GM21381 (cell line): Measurements from ENCODE around the gene DHX34.
"Not testable (repeated sequence)": the region's sequence is repeated elsewhere in the genome, so short reads cannot be mapped to it uniquely, and the experiment has no call there.

Source experiments
- ATAC-seq: cut with Tn5 transposase; IDR thresholded peaks from one replicate; pipeline ENCODE4 v1.9.1; 2021; ENCODE audit warnings: mild to moderate bottlenecking, moderate library complexity; ENCODE audit not compliant: unreplicated experiment

DHX34 gene

DNA sequence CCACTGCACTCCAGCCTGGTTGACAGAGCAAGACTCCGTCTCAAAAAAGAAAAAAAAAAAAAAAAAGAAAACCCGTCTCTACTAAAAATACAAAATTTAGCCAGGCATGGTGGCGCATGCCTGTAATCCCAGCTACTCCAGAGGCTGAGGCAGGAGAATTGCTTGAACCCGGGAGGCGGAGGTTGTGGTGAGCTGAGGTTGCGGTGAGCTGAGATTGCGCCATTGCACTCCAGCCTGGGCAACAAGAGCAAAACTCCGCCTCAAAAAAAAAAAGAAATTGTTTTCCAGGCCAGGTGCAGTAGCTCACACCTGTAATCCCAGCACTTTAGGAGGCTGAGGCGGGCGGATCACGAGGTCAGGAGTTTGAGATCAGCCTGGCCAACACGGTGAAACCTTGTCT, 37.5 kb downstream of the DHX34 start:
- not testable (repeated sequence) for ATAC-seq

DNA sequence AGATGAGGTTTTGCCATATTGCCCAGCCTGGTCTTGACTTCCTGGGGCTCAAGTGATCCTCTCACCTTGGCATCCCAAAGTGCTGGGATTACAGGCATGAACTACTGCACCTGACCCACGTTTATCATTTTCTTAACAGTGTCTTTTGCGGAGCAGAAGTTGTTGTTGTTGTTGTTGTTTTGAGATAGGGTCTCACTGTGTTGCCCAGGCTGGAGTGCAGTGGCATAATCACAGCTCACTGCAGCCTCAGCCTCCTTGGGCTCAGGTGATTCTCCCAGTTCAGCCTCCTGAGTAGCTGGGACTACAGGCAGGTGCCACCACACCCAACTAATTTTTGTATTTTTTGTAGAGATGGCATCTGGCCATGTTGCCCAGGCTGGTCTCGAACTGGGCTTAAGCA, 38.5 kb downstream of the DHX34 start:
- not testable (repeated sequence) for ATAC-seq

DNA sequence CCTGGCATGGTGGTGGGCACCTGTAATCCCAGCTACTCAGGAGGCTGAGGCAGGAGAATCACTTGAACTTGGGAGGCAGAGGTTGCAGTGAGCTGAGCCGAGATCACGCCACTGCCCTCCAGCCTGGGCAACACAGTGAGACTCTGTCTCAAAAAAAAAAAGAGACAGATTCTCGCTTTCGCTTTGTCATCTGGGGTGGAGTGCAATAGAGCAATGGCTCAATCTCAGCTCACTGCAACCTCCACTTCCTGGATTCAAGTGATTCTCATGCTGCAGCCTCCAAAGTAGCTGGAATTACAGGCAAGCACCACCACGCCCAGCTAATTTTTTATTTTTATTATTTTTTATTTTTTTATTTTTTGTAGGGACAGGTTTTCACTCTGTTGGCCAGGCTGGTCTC, 39.6 kb downstream of the DHX34 start:
- not testable (repeated sequence) for ATAC-seq

DNA sequence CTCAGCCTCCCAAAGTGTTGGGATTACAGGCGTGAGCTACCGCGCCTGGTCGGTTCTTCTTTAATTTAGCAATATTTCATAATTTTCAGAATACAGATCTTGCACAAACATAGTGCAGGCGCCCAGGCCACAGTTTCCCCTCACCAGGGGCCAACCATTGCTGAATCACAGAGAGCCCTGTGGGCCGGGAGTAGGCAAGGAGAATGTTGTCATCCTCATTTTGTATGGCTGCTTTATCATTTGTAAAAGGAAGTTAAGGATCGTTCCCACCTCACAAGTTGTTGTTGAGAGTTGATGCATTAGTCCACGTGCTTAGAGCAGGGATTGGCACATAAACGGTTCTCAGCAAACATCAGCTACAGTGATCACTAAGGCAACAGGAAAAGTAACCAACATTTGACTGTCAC, 40.0 kb downstream of the DHX34 start:
- ATAC-seq, result no peak

DNA sequence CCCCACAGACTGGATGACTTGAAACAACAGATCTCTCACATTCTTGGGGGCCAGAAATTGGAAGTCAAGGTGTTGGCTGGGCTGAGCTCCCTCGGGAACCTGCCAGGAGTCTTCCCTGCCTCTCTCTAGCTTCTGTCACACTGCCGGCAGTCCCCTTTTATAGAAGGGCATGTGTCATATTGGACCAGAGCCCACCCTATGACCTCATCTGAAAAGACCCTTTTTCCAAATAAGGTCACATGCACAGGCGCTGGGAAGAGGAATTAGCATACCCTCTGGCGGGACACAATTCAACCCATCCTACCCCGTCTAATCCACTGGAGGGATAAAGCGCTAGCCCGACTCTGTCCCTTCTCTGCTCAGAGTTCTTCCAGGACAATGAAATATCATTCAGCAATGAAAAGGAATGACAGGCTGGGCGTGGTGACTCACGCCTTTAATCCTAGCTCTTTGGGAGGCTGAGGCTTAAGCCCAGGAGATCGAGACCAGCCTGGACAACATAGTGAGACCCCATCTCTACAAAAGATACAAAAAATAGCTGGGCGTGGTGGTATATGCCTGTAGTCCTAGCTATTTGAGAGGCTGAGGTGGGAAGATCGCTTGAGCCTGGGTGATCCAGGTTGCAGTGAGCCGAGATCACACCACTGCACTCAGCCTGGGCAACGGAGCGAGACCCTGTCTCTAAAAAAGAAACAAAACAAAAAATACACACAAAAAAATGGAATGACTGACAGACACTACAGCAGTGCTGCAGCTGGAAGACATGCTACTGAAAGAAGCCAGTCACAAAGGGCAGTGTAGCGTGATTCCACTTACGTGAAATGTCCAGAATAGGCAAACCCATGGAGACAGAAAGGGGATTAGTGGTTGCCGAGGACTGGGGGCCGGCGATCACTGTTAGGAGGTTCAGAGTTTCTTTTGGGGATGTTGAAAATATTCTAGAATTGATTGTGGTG, 41.7 kb downstream of the DHX34 start:
- no peak for ATAC-seq

DNA sequence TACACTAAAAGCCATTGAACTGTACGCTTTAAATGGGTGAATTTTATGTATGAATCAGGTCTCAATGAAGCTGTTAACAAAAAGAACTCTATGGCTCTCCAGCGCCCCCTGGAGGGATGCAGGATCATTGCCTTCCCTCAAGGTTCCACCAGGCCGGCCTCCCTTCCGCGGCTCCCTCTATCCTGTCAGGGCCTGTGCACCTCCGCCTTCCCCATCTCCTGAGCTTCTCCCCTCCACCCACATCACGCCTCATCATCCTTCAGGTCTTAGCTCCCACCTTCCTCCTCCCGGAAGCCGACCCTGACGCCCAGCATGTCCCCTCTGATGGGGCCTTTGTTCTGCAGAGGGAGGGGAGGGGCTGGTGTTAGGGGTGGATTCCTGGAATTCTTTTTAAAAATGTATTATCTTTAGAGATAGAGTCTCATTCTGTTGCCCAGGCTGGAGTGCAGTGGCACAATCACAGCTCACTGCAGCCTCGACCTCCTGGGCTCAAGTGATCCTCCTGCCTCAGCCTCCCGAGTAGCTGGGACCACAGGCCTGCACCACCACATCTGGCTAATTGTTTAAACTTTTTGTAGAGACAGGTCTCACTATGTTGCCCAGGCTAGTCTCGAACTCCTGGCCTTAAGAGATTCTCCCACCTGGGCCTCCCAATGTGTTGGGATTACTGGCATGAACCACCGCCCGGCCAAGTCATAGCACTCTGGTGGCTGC, 42.6 kb downstream of the DHX34 start:
- no peak for ATAC-seq

DNA sequence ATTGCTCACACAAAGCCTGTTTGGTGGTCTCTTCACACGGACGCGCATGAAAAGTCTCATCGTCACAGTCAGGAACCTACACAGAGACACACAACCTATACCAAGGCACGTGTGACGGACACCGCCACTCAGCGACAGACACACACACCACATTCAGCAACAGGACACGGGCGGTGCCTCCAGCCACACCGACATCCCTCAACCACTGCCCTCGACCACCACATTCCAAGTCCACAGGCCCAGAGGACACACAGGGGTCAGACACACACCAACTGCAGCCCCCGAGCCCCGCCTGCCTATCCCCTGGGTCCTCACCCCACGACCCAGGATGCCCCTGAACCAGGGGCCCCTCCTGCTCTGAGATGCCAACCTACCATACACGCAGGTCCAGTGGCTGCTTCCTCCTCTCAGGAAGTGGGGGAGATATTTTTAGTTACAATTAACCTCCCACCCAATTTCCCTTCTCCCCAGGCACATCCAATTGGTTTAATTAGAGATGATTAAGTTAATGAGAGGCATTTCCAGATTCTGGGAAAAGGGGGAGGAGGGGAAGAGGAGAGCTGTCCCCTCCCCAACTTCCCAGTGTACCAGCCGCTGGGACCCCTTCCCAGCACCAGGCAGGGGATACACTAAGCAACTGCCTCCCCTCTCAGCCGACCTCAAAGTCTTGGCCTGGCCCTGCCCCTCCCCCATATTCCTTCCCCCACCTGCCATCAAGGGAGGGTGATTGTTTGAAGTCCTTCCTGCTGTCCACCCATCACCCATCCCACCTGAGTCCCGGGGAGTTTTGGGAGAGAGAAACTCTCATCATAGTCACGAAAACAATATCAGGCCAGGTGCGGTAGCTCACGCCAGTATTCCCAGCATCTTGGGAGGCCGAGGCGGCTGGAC, 49.8 kb downstream of the DHX34 start:
- ATAC-seq, result no peak

GRCh38 chr19:47402504-47402903, 53.4 kb downstream of the DHX34 start:
- no peak for ATAC-seq

- ATAC-seq, result no peak
Measured at GRCh38 chr19:47404334-47405196, 55.5 kb downstream of the DHX34 start.

DNA sequence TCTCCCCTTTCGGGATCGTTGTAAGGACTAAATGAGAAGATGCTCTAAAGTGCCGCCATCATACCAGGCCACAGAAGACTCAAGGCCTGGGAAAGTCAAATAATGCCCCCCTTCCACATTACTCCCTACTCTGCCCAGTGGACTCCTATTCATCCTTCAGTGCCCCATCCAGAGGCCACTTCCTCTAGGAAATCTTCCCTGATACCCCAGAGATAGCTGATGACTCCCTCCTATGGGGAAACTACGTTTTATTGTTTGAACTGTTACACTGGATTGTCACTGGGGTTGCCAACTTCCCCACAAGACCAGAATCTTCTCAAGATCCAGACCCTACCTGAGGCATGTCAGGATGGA, 56.1 kb downstream of the DHX34 start:
- no peak for ATAC-seq

DNA sequence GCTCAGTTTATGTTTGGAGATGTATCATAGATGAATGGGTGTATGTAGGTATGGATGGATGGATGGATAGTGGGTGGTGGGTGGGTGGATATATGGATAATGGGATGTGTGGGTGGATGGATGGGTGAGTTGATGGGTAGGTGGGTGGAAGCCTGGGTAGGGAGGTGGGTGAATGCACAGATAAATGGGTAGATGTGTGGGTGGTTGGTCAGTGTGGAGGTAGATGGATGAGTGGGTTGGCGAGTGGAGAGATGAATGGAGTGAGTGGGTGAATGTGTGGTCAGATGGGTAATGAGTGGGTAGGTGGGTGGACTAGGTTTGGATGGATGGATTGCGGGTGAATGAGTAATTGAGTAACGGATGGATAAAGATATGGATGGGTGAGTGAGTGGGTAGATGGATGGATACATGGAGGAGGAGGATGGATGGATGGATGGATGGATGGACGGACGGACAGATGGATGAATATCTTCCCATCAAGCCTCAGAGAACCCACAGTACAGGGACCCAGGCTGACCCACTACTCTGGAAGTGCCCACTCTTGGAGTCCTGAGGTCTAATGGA, 56.8 kb downstream of the DHX34 start:
- ATAC-seq, result no peak

GRCh38 chr19:47406711-47407416, 57.7 kb downstream of the DHX34 start:
- no peak for ATAC-seq

GRCh38 chr19:47407417-47407774, 58.3 kb downstream of the DHX34 start:
- no peak for ATAC-seq

DNA sequence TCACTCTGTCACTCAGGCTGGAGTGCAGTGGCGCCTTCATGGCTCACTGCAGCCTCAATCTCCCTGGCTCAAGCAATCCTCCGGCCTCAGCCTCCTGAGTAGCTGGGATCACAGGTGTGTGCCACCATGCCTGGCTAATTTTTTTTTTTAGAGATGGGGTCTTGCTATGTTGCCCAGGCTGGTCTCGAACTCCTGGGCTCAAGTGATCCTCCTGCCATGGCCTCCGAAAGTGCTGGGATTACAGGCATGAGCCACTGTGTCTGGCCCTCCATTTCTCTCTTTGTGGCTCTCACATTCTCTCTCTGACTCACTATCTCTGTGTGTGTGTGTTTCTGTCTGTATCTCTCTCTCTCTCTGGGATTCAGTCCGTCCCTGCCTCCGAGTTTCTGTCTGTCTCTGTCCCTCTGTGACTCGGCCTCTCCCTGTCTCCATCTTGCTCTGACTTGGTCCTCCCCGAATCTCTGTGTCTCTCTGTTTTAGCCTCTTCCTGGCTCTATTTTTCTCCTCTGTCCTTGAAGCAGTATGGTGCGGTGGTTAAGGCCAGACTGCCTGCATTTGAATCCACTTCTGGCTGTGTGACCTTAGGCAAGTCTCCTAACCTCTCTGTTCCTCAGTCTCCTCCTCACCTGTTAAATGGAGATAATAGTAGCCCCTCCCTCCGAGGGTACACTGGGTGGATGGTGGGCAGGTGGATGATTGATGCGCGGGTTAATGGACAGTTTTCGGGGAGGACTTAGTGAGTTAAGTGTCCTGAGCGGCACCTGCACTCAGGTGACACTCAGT, 59.2 kb downstream of the DHX34 start:
- ATAC-seq, result no peak

- no peak for ATAC-seq
Measured at GRCh38 chr19:47411101-47411500, 62.0 kb downstream of the DHX34 start.

DNA sequence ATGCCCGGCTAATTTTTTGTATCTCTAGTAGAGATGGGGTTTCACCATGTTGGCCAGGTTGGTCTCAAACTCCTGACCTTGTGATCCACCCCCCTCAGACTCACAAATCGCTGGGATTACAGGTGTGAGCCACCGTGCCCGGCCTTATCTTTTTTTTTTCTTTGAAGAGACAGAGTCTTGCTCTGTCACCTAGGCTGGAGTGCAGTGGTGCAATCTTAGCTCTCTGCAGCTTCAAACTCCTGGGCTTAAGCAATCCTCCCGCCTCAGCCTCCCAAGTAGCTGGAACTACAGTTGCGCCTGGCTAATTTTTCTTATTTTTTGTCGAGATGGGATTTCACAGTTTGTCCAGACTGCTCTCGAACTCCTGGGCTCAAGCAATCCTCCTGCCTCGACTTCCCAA, 62.6 kb downstream of the DHX34 start:
- not testable (repeated sequence) for ATAC-seq

DNA sequence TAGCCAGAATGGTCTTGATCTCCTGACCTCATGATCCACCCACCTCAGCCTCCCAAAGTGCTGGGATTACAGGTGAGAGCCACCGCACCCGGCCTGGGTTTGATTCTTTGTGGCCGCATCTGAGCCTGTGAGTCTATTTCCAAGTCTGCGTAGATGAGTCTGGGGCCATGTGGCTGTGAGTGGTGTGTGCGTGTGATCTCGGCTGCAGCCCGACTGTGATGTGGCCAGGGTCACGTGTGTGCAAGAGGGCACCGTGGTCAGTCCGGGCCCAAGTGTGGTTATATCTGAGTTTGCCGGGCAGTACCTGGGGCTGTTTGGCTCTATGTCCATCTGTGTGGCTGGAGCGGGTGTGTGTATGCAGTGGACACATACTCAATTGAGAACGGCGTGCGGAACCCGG, 64.8 kb downstream of the DHX34 start:
- no peak for ATAC-seq

DNA sequence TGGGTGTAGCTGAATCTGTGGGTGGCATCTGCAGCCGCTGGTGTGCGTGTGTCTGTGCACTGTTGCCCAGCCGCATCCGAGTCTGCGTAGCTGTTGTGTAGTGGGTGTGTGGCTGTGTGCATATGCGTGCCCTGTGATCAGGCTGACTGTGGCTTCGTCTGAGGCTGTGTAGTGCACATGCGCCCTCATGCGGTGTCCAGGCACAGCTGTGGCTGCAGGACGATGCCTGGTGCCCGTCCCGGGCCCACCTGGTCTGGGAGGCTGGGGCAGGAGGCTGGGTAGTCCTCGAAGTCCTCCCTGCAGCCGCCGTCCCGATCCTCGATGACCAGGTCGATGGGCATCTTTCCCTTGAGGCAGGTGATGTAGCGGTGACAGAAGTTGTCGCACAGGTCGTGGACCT, 65.4 kb downstream of the DHX34 start:
- ATAC-seq, result no peak
